Astrocyte of the cerebellum (primary cell): Measurements from ENCODE around the gene THY1.

ENCODE experiments used
- DNase-seq: peaks from one replicate; pipeline ENCODE4 v3.0.0-alpha.2; 2011; ENCODE audit warnings: low read depth
- H3K4me3 ChIP-seq: 2 replicates; pipeline ENCODE4 v1.5.1; 2011; ENCODE audit warnings: mild to moderate bottlenecking, low read depth, low read length, moderate library complexity
- in situ Hi-C: cut with HindIII; loops from 2 replicates; pipeline ENCODE4 v1.10.0; 2017; ENCODE audit warnings: low sequenced_read_pairs
- TF ChIP-seq, protein P1 (sequence below): IDR thresholded peaks from 2 replicates; pipeline ENCODE4 v1.5.1; 2012; ENCODE audit warnings: low read length, low read depth, moderate library complexity, mild to moderate bottlenecking; ENCODE audit errors: missing control alignments

THY1 gene

DNA sequence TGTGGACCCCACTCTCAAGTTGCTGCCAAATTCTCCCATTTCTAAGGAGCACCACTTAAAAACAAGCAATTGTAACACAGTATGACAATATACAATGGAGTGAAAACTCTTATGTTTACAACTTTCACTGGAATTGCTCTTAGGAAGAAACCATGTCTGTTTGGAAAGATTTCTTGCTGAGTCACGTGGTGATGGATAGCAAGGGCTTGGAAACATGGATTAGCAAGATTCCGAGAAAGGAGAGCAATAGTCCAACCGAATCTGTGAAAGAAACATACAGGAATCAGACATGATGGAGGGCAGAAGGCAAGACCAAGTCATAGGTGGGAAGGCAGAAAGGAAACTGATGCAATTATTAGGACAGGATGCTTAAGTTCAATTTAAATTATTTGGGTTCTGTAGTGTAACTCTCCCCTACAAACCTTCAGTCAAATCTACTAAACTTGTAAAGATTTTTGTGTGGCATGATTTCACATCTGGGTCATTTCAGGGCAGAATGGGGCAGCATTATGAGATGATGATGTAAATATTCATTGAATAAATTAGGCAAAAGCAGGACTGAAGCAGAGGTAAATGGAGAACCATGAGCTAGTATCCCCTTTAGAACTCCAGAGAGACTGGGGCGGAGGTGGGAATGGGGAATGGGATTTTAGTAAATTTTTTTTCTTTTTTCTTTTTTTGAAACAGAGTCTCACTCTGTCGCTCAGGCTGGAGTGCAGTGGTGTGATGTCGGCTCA is 27.8 kb upstream of the THY1 start:
- no peak for DNase-seq
- TF ChIP-seq, protein P1, sequence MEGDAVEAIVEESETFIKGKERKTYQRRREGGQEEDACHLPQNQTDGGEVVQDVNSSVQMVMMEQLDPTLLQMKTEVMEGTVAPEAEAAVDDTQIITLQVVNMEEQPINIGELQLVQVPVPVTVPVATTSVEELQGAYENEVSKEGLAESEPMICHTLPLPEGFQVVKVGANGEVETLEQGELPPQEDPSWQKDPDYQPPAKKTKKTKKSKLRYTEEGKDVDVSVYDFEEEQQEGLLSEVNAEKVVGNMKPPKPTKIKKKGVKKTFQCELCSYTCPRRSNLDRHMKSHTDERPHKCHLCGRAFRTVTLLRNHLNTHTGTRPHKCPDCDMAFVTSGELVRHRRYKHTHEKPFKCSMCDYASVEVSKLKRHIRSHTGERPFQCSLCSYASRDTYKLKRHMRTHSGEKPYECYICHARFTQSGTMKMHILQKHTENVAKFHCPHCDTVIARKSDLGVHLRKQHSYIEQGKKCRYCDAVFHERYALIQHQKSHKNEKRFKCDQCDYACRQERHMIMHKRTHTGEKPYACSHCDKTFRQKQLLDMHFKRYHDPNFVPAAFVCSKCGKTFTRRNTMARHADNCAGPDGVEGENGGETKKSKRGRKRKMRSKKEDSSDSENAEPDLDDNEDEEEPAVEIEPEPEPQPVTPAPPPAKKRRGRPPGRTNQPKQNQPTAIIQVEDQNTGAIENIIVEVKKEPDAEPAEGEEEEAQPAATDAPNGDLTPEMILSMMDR: no peak
- in situ Hi-C loops: no loop called here
- no peak overlapping the region for H3K4me3 ChIP-seq

DNA sequence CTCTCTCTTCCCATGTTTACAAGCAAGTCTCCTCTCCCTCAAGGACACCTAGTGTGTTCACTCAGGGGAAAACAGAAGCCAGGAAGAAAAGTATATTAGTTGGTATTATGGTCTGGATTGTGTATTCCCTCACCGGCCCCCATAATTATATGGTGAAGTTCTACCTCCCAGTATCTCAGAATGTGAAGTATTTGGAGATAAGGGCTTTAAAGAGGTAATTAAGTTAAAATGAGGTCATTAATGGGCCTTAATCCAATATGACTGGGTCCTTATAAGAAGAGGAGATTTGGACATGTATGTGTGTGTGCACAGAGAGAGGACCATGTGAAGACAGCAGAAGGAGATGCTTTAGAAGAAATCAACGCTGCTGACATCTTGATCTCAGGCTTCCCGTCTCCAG is 26.5 kb upstream of the THY1 start:
- no peak for DNase-seq
- H3K4me3 ChIP-seq: no peak overlapping the region
- in situ Hi-C loops: no loop called here
- TF ChIP-seq, protein P1: no peak

DNA sequence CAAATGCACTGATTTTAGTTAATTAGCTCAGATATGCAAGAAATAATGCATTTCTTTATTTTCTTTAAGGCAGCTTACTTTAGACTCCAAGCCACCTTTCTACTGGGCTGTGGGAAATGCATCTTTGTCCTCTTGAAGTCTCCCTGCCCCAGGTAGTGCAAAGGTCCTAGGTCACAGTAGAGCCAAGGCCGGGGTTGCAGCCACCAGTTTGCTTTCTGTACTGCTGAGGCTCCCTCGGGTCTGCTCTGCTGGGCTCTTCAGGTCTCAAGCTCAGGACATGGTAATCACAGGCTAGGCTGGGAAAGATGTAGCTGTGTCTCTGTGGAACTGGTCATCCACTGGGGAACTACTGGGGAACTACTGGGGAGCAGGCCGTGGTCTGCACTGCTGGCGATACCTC is 25.4 kb upstream of the THY1 start:
- no peak for DNase-seq
- no peak overlapping the region for H3K4me3 ChIP-seq
- TF ChIP-seq, protein P1: no peak
- in situ Hi-C loops: no loop called here

DNA sequence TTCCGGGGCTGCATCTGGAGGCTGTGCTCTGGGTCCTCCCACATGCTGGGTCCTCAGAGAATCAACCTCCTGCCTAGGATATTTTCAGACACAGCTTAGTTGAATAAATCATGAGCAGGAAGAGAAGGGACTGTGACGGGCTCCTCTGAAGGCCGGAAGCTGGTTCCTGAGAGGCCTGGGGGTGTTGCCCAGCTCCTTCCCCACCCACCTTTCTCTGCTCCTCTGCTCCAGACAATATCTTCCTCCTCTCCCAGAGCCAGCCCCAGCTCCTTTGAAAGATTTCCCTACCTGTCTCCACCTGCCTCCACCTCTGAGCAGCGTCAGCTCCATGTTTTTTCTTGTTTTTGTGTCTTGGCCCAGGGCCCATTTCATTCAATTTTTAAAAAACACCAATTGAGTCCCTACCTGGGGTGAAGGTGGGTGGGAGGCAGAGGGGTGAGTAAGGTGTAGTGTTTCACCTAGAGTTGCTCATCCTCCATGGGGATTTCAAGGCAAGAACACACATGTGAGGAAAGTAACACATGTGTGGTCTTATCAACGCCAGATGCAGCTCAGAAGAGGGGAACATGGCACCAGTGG is 24.8 kb upstream of the THY1 start:
- H3K4me3 ChIP-seq: no peak overlapping the region
- TF ChIP-seq, protein P1: no peak
- no peak for DNase-seq
- in situ Hi-C loops: no loop called here

DNA sequence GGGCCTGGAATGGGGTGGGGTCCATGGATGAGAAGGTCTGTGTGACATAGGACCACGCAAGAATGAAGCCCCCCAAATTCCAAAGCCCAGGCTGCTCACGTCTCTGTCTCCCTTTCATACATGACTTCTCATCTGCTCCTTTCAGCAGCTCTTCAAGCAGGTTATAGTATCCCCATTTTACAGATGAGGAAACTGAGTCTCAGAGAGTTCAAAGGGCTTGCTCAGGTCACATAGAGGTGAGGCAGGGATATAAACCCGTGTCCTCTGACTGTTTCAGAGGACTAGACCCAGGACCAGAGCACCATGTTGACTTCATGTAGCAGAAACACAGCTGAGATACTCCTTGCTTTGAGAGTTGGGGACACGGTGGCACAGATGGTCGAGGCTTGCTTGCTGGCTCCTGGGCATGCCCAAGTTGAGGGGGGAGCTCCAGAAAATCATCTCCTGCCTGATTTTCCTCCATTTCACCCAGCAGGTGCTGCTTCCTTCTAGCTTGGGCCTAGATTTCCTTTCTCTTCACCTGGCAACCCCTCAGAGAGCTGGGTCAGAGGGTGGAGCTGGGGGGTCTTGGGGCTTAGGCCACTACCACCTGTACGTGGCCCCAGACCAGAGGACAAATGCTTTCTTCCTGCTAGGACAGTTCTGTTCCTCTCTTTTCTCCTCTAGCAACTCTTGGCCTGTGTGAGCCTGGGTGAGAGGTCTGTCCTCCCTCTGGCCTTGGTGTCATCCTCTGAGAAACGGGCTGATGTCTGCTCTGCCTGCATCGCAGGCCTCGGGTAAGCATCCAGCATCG is 24.1 kb upstream of the THY1 start:
- in situ Hi-C loops: no loop called here

DNA sequence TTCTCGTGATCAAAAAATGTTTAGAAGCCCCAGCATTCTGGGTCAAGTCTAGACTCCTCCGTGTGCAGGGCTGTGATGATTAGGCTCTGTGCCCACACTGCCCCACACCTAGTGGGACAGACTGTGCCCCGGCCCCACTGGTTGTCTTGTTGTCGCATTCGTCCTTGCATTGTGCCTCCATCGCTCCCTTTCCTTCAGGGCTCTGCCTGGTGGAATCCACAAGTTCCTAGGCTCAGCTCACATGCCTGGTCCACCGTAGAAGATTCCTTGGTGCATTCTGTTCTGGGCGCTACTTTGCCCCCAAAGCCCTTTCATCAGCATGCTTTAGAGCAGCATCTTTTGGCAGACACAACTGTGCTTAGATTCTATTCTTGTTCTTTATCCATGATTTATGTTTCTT is 23.5 kb upstream of the THY1 start:
- in situ Hi-C loops: no loop called here
- H3K4me3 ChIP-seq: no peak overlapping the region
- DNase-seq: no peak
- TF ChIP-seq, protein P1: no peak

More for the DNA sequence above, 24.1 kb upstream of the THY1 start:
- H3K4me3 ChIP-seq: no peak overlapping the region
- TF ChIP-seq, protein P1: no peak
- no peak for DNase-seq
